NCI-H524 treated with DMSO at 0.1 percent for 48 hours (cell line): ENCODE data around the gene ZBTB44.

ENCODE experiments used
- DNase-seq: peaks from one replicate; lab custom pipeline; 2025; lab: John Stamatoyannopoulos, UW

The ZBTB44 gene

GRCh38 chr11:130214861-130215530 is 99.7 kb downstream of the ZBTB44 start:
- no peak for DNase-seq

DNA sequence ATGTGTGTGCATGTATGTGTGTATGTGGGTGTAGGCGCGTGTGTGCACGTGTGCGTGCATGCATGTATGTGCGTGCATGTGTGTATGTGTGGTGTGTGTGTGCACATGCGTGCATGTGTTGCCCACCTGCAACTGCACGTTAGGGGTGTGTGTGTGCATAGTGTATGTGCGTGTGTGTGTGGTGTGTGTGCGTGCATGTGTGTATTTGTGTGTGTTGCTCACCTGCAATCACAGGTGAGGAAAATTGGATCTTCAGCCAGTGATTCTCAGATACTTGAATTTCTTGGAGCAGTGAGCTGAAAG is 100.8 kb downstream of the ZBTB44 start:
- DNase-seq = no peak

- no peak for DNase-seq
These were observed 101.4 kb downstream of the ZBTB44 start for GRCh38 chr11:130213143-130213978.

GRCh38 chr11:130212431-130212961 is 102.2 kb downstream of the ZBTB44 start:
- no peak for DNase-seq

- no peak for DNase-seq
These were observed 102.8 kb downstream of the ZBTB44 start for GRCh38 chr11:130211781-130212401.

- DNase-seq = no peak
These were observed 103.6 kb downstream of the ZBTB44 start for GRCh38 chr11:130211144-130211543.

GRCh38 chr11:130209954-130210854 is 104.5 kb downstream of the ZBTB44 start:
- DNase-seq = no peak

GRCh38 chr11:130209128-130209932 is 105.4 kb downstream of the ZBTB44 start:
- DNase-seq = no peak

DNA sequence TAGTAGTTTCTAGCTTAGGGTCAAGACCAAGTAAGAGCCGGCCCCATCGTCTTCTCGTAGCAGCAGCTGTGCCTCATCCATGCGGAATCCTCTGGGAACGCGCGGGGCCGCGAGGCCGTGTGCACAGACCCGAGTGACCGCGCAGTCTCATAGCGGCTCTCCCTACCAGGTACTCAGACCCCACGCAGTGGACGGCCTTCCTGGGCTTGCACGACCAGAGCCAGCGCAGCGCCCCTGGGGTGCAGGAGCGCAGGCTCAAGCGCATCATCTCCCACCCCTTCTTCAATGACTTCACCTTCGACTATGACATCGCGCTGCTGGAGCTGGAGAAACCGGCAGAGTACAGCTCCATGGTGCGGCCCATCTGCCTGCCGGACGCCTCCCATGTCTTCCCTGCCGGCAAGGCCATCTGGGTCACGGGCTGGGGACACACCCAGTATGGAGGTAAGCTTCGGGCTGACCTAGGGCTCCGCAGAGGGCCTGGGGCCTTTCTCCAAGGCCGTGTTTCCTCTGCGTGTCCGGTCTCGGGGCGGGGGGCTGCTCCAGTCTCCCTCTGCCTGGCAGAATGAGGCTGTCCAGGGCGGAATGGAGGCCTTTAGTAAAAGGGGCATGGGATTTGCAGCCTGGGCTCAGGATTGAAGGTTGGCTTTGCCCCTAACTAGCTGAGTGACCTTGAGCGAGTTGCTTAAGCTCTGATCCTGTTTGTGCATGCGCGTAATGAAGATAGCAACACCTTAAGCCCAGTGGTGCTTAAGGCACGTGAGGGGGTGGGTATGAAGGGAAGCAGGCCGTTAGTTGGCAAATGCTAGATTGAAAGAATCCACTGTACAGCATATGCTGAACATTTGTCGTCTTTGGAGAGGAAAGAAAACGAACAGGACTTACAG is 106.2 kb downstream of the ZBTB44 start:
- no peak for DNase-seq

- no peak for DNase-seq
These were observed 108.6 kb downstream of the ZBTB44 start for GRCh38 chr11:130206141-130206540.

DNA sequence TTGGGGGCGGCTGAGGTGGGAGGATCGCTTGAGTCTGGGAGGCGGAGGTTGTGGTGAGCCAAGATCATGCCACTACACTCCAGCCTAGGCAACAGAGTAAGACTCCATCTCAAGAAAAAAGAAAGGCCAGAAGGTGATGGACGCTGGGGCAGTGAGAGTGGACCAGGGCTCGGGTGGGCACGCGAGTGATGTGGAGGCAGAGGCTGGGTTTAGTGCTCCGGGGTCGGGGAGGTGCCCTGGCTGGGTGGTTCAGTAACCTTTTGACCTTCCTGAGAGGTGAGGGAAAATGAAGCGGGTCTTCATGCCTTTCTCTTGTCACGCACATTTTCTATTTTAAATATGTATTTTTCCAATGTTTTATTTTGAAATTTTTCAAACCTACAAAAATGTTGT is 110.0 kb downstream of the ZBTB44 start:
- no peak for DNase-seq

DNA sequence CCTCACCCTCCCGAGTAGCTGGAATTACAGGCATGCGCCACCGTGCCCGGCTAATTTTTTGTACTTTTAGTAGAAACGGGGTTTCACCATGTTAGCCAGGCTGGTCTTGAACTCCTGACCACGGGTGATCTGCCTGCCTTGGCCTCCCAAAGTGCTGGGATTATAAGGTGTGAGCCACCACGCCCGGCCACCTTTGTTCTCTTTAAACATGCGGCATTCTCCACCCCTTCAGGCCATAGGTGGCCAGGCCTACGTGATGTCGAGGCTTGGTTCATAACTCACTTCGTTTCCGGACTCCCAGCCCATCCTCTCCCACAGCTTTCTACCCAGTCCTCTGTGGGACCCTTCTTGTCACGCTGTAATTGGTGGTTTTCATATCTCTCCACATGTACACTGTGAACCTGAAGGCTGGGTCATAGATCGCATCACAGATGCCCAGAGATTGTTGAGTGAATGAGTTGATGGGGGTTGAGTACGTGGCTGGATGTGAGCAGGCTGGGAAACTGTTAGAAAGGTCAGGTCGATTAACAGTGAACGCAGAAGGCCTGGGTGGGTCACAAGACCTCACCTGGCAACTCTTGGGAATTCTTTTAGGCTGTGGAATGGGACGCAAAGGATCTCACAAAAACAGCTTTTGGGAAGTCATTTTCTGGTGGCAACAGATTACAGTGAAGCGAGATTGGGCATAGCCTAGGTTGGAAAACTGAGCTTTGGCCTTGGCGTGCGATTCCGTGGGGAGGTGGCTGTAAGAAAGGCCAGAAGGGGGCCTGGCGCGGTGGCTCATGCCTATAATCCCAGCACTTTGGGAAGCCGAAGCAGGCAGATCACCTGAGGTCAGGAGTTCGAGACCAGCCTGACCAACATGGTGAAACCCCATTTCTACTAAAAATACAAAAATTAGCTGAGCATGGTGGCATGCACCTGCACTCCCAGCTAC is 110.7 kb downstream of the ZBTB44 start:
- no peak for DNase-seq

DNA sequence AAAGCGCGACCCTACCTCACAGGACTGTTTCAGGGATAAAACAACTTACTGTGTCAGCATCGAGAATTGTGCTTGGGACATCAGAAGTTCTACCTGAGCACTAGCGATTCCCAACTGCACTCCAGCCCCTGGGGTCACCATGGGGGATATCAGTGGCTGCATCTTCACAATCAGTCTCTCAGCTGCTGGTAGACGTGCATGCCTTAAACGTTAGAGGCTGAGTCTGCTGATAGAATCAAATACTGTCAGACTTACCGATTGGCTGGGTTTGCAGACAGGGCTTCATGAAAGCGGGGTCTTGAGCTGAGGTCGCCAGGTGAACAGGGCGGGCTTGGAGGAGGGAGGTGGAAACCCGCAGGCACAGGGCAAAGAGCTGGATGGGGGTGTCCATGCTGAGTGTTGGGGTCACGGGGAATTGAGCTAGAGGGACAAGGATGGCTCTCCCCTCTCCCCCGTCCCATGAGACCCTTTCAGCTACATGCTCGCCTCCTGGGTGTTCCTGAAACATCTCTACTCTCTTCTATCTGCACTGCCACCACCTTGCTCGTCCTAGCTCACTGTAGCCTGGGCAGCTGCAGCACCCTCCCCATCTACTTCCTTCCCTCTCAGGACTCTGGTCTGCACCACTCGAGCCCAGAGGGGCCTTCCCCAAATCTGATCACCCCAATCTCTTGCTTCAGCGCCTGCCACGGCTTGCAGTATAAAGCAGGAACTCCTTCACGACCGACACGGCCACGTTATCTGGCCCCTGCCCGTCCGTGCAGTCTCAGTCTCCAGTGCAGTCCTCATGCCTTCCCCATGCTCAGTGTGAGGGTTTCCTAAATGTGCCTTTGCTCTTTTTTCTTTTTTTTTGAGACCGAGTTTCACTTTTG is 111.7 kb downstream of the ZBTB44 start:
- no peak for DNase-seq

DNA sequence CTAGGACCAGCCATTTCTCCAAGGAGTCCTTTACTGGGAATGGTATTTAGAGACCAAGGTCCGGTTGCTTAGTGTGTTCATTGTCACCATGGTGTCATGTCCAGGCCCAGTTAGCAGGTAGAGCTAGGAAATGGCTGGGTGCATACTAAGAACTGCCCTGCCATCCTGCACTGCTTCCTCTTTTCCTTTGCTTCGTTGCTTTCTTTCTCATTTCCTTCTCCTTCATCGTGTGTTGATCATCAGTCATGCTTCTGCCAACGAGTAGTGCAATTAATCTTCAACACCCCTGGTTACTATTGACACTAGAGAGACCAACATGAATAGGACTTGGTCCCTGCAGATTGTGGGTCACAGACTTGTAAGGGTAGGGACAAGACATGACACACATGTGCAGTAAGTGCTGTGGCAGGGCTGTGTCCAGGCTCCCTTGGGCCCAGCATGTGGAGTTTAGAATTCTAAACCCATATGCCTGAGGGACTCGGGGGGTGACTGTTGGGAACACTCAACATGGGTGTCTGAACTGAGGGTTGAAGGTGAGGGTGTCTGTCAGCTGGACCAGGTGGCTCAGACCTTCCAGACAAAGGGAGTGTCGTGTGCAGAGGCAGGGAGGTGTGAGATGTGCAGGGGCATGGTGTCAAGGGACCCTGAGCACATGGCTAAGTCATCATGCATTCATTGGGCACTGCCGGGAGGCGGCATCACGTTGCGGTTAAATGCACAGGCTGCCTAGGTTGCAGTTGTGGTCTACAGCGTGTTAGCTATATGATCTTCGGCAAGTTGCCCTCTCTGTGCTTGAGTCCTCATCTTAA is 112.5 kb downstream of the ZBTB44 start:
- DNase-seq = no peak

- DNase-seq = no peak
These were observed 113.7 kb downstream of the ZBTB44 start for GRCh38 chr11:130201026-130201425.

DNA sequence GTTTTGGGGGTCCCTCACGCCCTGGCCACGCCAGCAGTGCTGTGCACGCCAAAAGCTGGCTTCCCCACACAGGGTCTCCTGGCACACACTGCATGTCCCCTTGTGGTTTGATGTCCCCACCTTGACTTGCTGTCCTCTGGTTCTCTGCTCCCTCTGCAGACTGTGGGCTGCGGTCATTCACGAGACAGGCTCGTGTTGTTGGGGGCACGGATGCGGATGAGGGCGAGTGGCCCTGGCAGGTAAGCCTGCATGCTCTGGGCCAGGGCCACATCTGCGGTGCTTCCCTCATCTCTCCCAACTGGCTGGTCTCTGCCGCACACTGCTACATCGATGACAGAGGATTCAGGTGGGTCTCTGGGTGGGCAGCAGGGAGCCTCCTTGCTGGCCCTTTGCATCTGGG is 114.9 kb downstream of the ZBTB44 start:
- no peak for DNase-seq

DNA sequence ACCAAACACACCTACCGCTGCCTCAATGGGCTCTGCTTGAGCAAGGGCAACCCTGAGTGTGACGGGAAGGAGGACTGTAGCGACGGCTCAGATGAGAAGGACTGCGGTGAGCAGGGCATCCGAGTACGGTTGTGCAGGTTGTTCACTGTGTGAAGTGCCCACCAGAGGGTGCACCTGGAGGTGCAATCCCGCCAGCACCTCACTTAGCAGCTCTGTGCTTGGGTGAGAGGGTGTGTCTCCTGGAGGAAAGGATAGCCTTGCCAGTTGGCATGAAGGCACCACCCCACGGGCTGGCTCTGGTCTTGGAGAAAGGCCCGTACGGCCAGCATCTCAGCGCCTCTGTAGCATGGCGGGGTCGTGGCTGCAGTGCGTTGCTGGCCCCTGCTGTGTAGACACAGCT is 115.8 kb downstream of the ZBTB44 start:
- no peak for DNase-seq
